Measurements from ENCODE around the gene NRIP1. TPM values are rescaled to one million over a fixed set of nuclear protein-coding genes. Genes with fewer than 3 reads are reported as not detected.
A peak's percentile ranks its signal among the peaks of the same experiment; 100 is the strongest.

Gene NRIP1
- total and polyA plus RNA-seq, 11 donors, result 2.9 to 32.0 (median 17.6) TPM

DNA sequence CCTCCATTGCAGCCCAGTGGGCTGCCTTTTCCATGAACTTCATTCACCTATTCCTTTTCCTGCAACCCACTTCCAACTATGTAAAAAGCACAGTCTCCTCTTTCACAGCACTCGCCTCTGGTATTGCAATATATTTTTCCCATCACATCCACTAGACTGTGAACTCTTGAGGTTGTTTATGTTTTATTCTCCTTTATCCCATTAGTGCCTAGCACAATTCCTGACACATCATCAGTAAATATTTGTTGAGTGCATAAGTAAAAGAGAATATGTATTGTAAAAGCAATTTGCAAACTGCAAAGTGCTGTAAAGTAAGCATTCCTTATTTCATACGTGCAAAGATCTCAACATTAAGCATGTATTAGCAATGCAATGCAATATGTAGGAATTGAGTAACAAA, 27.9 kb upstream of the NRIP1 start:
- H3K4me3 ChIP-seq, result no peak overlapping the region
- intact Hi-C loops (cut with DNase I), result no loop called here
- no peaks in the 10 kb centered on the region for H3K9me3 ChIP-seq
- H3K36me3 ChIP-seq, result no peaks in the 10 kb centered on the region
- no peak for TF ChIP-seq POLR2A (IDR thresholded peaks at IDR 0.05)
- TF ChIP-seq, protein P1, sequence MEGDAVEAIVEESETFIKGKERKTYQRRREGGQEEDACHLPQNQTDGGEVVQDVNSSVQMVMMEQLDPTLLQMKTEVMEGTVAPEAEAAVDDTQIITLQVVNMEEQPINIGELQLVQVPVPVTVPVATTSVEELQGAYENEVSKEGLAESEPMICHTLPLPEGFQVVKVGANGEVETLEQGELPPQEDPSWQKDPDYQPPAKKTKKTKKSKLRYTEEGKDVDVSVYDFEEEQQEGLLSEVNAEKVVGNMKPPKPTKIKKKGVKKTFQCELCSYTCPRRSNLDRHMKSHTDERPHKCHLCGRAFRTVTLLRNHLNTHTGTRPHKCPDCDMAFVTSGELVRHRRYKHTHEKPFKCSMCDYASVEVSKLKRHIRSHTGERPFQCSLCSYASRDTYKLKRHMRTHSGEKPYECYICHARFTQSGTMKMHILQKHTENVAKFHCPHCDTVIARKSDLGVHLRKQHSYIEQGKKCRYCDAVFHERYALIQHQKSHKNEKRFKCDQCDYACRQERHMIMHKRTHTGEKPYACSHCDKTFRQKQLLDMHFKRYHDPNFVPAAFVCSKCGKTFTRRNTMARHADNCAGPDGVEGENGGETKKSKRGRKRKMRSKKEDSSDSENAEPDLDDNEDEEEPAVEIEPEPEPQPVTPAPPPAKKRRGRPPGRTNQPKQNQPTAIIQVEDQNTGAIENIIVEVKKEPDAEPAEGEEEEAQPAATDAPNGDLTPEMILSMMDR (IDR thresholded peaks at IDR 0.05), result no peak
- no peaks in the 10 kb centered on the region for H3K4me1 ChIP-seq
- ATAC-seq, result no peak
- no peak overlapping the region for H3K27ac ChIP-seq
- no peak for DNase-seq
- H3K27me3 ChIP-seq, result no peaks in the 10 kb centered on the region
- 94 to 99% (median 97%) methylated on average over 2 of the region's 2 CpGs for WGBS, 4 donors

DNA sequence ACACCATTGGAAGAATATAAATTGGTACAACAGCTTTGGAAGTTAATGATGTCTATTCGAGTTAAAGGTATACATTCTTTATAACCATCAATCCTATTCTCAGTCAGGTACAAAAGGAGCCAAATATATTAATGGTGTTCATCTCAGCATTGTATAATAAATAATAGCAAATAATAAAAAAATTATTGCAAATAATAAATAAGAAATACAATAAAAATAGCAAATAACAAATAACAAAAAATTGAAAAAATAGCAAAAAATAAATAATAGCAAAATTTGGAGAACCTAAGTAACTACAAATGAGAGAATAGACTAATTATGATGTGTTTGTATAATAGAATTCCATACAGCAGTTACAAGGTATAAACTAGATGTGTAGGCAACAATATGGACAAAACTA, 25.6 kb upstream of the NRIP1 start:
- Histone ChIP-seq H3K36me3 (no peaks in the 10 kb centered on the region), H3K4me1 (no peaks in the 10 kb centered on the region), H3K9me3 (no peaks in the 10 kb centered on the region), H3K27ac (no peak overlapping the region), H3K27me3 (no peaks in the 10 kb centered on the region), H3K4me3 (no peak overlapping the region)
- TF ChIP-seq POLR2A (IDR thresholded peaks at IDR 0.05), result no peak
- TF ChIP-seq, protein P1 (IDR thresholded peaks at IDR 0.05), result no peak
- 0 to 92% (median 66%) methylated on average over 1 of the region's 1 CpG for WGBS, 4 donors
- intact Hi-C loops (cut with DNase I), result no loop called here
- ATAC-seq (no peak), DNase-seq (no peak)

DNA sequence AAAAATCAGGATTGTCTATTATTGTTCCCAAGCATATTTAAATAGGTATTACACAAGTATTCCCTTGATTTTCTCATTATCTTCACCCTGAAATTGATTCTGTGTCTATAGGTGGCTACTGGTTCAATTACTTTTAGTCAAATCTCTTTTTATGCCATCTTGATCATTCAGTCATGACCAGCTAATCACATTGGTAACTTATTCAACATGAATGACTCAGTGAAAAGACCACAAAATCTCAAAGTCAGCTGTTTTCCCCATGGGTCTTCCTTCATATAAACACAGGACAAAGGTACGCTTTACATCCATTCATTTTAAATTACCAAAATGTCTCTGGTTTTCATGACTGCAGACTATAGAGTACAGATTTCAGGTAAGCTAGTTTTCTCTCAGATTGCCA, 23.7 kb upstream of the NRIP1 start:
- Histone ChIP-seq H3K4me3 (no peak overlapping the region), H3K27ac (no peak overlapping the region), H3K36me3 (no peaks in the 10 kb centered on the region), H3K27me3 (no peaks in the 10 kb centered on the region), H3K4me1 (peaks cover 0 to 7% (median 0%) of the 10 kb centered on the region in 12 donors), H3K9me3 (no peaks in the 10 kb centered on the region)
- intact Hi-C loops (cut with DNase I), result no loop called here
- no peak for DNase-seq
- no peak for ATAC-seq
- WGBS, 4 donors, result 92 to 97% (median 95%) methylated on average over 1 of the region's 1 CpG
- TF ChIP-seq, protein P1 (IDR thresholded peaks at IDR 0.05), result no peak
- no peak for TF ChIP-seq POLR2A (IDR thresholded peaks at IDR 0.05)

DNA sequence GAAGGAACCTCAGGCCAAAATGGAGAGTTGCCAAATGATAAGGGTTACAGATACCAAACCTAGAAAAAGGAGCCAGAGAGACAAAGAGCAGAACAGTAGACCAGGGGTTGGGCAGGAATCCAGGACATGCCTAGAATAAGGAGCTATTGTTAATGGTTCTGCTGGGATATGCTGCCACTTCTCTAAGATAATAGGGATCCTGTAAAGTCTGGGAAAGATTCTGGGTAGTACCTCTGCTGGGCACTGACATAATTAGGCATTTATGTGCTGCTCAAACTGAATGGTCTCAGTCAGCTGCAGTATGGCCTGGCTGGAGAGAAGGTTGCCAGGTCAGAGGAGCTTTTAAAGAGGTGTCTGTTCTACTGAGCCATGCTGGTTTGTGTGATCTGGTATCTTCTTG, 19.9 kb upstream of the NRIP1 start:
- H3K4me1 ChIP-seq, result peaks cover 0 to 14% (median 0%) of the 10 kb centered on the region in 12 donors
- no peaks in the 10 kb centered on the region for H3K36me3 ChIP-seq
- ATAC-seq, result no peak
- peak in 1 of 5 donors; percentile 21 for DNase-seq
- H3K27me3 ChIP-seq, result no peaks in the 10 kb centered on the region
- intact Hi-C loops (cut with DNase I), result no loop called here
- H3K9me3 ChIP-seq, result no peaks in the 10 kb centered on the region
- H3K4me3 ChIP-seq, result no peak overlapping the region
- TF ChIP-seq POLR2A (IDR thresholded peaks at IDR 0.05), result no peak
- TF ChIP-seq, protein P1 (IDR thresholded peaks at IDR 0.05), result no peak
- H3K27ac ChIP-seq, result no peak overlapping the region
